GM19468 (cell line): ENCODE results near the gene AWAT1.
"Not testable (repeated sequence)": the region's sequence is repeated elsewhere in the genome, so short reads cannot be mapped to it uniquely, and the experiment has no call there.

Experiments
- ATAC-seq: cut with Tn5 transposase; IDR thresholded peaks from one replicate; pipeline ENCODE4 v1.9.1; 2021; ENCODE audit warnings: mild to moderate bottlenecking, moderate library complexity, moderate number of reproducible peaks; ENCODE audit not compliant: unreplicated experiment; ENCODE audit errors: extremely low read depth

Gene AWAT1

DNA sequence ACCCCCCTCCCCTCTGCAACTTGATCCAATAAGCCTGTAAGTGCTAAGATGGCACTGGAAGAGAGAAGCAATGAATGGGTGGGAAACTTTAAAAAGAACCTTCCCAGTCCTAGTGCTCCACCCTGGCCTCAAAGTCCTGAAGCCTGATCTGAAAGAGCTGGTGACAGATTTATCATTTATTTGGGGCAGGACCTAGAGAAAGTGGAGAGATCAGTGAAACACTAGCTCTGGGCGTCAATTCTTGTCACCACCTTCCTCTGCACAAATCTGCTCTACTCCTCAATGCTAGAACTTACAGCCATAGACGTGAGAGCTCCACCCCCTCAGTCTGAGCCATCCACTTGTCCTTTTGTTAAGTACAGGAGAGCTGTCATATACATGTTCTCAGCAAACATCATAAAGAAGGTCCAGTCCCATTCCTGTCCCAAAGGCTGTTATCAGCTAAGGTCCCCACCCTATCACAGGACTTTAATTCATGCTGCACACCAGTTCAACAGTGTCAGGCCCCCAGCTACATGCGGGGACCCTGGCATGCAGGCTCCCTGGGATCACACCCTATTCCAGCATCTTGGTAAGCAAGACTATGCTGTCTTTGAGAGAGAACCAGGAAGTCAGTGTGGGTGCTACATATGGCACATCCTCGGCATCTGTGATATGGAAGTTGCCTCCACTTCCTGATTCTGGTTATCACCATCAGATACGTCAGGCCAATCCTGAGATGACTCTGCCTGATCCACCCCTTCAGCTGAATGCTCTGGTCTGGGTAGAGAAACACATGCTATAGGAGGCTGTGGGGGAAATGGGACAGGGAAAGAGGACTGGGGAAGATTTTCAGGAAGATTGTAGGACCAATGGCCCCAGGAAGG is 23.2 kb downstream of the AWAT1 start:
- no peak for ATAC-seq

DNA sequence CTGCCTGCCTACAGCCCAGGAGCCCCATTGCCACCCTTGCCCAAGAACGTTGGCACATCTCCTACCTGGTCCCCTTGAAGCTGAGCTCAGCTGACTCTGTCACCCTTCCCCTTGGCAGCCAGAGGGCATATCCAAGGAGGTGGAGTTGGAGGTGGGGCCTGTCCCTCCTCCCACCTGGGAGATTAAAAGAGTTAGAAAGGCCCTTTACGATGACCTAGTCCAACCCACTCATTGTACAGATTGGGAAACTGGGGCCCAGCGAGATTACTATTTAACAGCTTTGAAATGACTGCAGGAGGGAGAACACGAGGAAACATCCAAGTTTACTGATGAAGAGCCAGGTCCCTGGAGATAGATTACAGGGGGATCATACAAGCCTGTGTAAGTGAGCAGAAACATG is 25.6 kb downstream of the AWAT1 start, which contains the start of gene P2RY4:
TSS of gene P2RY4 (minus strand) at position 101 of the 400 bp plus-strand sequence. CDS start 580 bp downstream, outside the sequence.
- ATAC-seq = no peak

DNA sequence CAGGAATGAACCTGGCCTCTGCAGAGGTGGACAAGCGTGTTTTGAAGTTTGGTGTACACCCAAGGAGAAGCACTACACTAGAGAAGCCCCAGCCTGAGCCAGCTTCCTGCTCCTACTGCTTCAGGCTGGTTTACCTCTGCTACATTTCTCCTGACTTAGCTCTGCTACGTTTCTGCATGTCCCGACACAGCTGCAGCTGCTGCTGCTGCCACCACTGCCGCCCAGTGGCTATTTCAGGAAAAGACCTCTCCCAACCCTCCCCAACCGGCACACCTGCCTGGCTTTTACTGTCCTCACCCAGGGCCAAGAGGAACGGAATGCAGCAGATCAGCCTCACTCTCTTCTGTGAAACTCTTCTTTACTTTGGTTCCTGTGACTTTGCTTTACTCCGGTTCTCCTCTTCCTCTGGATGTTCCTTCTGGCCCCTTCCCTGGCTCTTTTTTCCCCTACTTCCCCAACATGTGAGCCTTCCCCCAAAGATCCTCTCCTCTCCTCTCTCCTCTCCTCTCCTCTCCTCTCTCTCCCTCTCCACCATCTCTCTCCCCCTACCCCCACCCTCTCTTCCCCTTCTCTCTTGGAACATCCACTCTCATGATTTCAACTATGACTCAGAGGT is 28.6 kb downstream of the AWAT1 start:
- no peak for ATAC-seq

DNA sequence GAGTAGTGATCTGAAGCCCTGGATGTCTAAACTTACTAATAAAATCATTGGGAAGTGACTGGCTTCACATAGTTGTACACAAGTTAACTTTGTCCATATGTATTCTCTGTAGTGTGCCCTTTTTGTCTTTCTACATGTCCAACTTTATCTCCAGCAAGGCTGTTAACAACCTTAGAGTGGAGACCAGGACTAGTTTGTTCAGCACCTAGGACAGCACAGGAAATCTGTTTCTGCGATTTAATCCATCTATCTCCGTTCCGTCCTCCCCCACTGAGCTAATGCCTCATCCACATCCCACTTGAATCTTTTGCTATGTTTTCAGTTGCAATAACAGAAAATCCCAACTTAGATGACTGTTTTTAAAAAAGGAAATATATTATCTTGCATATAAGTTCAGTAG is 30.3 kb downstream of the AWAT1 start:
- ATAC-seq = no peak

DNA sequence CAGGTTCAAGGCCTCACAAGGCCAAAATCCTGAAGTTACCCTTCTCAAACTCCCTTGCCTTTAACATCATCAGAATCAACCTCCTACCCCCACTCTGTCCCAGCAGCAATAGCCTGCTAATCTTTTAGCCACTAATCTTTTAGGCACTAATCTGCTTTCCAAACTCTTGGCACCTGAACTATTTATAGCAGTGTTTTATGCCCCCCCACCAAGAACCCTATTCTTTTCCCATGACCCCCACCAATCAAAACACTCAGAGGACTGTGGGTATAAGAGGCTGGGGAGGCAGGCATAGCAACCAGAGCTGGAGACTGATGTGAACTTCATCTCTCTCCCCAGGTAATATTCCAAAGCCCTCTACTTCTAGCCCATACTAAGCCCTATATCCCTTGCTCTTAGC is 33.6 kb downstream of the AWAT1 start, which contains the start of gene ARR3:
TSS of gene ARR3 (plus strand) at position 301 of the 400 bp plus-strand sequence. CDS start 1,052 bp downstream, outside the sequence.
- no peak for ATAC-seq

DNA sequence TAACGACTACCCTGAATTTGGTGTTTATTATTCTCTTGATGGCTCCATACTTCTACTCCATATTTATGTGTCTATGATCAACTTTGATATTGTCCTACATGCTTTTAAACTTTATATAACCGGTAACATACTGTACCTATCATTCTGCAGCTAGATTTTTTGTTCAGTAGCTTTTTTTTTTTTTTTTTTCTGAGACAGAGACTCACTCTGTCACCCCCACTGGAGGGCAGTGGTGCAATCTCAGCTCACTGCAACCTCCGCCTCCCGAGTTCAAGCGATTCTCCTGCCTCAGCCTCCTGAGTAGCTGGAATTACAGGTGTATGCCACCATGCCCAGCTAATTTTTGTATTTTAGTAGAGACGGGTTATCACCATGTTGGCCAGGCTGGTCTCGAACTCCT is 39.6 kb downstream of the AWAT1 start:
- not testable (repeated sequence) for ATAC-seq

DNA sequence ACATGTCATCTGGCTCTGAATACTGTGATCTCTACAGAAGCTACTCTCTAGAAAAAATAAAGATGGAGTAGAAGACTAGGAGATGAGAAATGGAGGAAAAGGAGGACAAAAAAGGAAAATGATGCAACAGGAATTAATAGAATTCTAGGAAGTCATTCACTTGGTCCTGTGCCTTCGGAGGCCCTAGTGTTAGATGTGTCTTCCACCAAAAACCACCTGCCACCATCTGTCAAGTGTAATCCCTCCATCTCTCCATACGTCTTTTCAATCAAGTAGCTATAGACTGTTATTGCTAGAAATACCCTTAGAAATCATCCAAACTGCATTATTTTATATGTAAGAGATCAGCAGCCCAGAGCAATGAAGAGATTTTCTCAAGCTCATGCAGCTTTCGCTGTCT is 44.6 kb downstream of the AWAT1 start:
- no peak for ATAC-seq

DNA sequence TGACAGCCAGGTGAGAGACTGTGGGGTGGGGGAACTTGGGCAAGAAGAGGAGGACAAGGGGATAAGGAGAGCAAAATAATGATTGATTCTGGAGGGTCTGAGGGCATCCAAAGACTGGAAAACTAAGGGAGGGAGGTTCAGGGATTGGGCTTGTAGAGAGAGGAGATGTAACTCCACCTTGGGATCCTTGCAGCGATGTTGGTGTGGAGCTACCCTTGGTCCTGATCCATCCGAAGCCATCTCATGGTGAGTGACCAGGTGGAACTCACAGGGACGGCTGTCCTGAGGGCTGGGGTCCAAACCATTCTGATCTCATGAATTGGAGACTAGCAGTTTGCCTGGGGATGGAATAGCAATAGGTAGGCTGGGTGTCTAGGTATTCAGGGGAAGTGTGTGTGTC is 46.1 kb downstream of the AWAT1 start:
- no peak for ATAC-seq

DNA sequence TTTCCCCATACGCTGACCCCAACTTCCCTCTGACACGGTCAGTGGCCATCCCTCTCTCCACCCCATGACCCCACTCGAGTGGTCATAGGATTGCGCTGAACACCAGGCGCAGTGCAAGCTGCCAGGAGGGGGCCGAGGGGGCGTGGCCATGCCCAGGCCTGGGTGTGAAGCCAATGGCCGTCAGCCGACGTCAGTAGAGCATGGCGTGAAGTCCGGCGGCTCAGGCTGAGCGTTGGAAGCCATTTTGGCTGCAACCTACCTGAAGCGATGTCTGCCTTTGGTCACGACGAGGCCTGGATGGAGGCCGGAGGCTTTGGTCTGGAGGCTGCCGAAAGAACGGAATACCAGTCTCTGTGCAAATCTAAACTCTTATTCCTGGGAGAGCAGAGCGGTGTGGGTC is 47.5 kb downstream of the AWAT1 start, which contains the start of gene RAB41:
TSS of gene RAB41 (plus strand) at position 222 of the 400 bp plus-strand sequence. CDS start at position 268, 46 bp downstream.
- ATAC-seq = no peak

DNA sequence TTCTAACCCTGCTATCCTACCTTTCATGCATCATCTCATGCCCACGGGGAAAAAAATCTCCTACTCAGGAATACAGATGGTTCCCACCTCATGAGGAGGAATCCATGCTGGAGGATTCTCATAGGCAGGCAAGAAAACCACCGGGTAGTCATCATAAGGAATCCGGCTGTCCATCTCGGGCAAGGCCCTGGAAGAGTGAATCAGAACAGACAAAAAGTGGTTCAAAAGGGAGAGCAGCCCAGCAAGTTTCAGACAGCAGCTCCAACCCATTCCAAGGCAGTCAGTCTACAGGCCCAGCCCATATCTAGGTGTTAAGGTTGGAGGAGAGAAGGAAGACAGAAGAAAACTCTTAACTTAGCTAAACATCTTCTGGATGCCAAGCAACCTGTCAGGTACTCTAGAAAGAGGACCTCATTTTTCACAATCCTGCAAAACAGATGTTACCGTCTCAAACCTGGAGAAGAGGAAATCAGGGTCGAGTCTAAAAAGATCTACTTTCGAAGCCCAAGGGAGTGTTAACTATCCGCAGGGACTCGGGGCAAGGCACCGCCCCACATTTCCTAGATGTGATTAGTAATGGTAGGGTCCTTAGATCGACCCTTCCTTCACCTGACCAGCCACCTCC is 54.8 kb downstream of the AWAT1 start:
- ATAC-seq = no peak
